Right renal pelvis (tissue), 4 donors: ENCODE data around the gene CORT. TPM values are rescaled to one million over a fixed set of nuclear protein-coding genes. Genes with fewer than 3 reads are reported as not detected.
A peak's percentile ranks its signal among the peaks of the same experiment; 100 is the strongest.
"Not testable (repeated sequence)": the region's sequence is repeated elsewhere in the genome, so short reads cannot be mapped to it uniquely, and the experiment has no call there.

ENCODE experiments used
- DNase-seq, 4 donors: peaks; one replicate each; pipeline ENCODE4 v3.0.0-alpha.2; 2013; ENCODE audit warnings: low read depth in 4 of 4, low spot score in 3 of 4, missing footprints in 1 of 4
- polyA plus RNA-seq, 4 donors: library from polyadenylated mRNA; unstranded; fragments of 120-200 nt; gene quantifications; one replicate each; pipeline ENCODE4 v1.2.1, GENCODE V29; 2013; ENCODE audit not compliant: insufficient read length in 4 of 4

CORT gene
- polyA plus RNA-seq, 4 donors = 0.82 to 1.6 (median 1.4) TPM

GRCh38 chr1:10473145-10473765 is 23.4 kb downstream of the CORT start:
- no peak for DNase-seq

- DNase-seq = not testable (repeated sequence)
Observed at GRCh38 chr1:10474309-10474612, 24.4 kb downstream of the CORT start.

GRCh38 chr1:10474613-10475507 is 25.0 kb downstream of the CORT start, which contains the start of gene PEX14:
TSS of gene PEX14 (plus strand) at chr1:10474950. CDS start at chr1:10474967, 17 bp downstream.
- peak in 3 of 4 donors; percentile 77 to 78 (median 78) for DNase-seq

GRCh38 chr1:10475510-10475909 is 25.7 kb downstream of the CORT start:
- no peak for DNase-seq

GRCh38 chr1:10479296-10479695 is 29.5 kb downstream of the CORT start:
- no peak for DNase-seq

GRCh38 chr1:10480614-10481013 is 30.8 kb downstream of the CORT start:
- DNase-seq = no peak

GRCh38 chr1:10484521-10484920 is 34.7 kb downstream of the CORT start:
- no peak for DNase-seq

- DNase-seq = no peak
Observed at GRCh38 chr1:10489291-10490055, 39.6 kb downstream of the CORT start.

GRCh38 chr1:10490286-10490970 is 40.6 kb downstream of the CORT start:
- DNase-seq = no peak

GRCh38 chr1:10494418-10494753 is 44.6 kb downstream of the CORT start:
- DNase-seq = no peak

- DNase-seq = peak in 1 of 4 donors; percentile 56
Observed at GRCh38 chr1:10494754-10495474, 45.1 kb downstream of the CORT start.

- DNase-seq = no peak
Observed at GRCh38 chr1:10495475-10495817, 45.6 kb downstream of the CORT start.

GRCh38 chr1:10495952-10496351 is 46.1 kb downstream of the CORT start:
- peak in 1 of 4 donors; percentile 62 for DNase-seq

- no peak for DNase-seq
Observed at GRCh38 chr1:10497109-10497508, 47.3 kb downstream of the CORT start.

- DNase-seq = no peak
Observed at GRCh38 chr1:10498231-10498630, 48.4 kb downstream of the CORT start.

Other genes with a start within 250 kb of the CORT start
- 10 to 100 TPM; 42.0 to 49.1 (median 43.1) TPM for gene KIF1B, start 239.5 kb upstream of the CORT start, polyA plus RNA-seq
- gene PGD, start 51.0 kb upstream of the CORT start, polyA plus RNA-seq = 100 to 1,000 TPM; 182 to 194 (median 189) TPM
- 10 to 100 TPM; 34.0 to 43.0 (median 38.8) TPM for gene CENPS, start 19.6 kb upstream of the CORT start, polyA plus RNA-seq
- 10 to 100 TPM; 38.8 to 45.8 (median 42.9) TPM for gene DFFA, start 22.5 kb downstream of the CORT start, polyA plus RNA-seq
- 10 to 100 TPM; 19.7 to 25.8 (median 21.6) TPM for gene PEX14, start 24.9 kb downstream of the CORT start, polyA plus RNA-seq